ENCODE data around the gene PARVG. TPM values are rescaled to one million over a fixed set of nuclear protein-coding genes. Genes with fewer than 3 reads are reported as not detected.

PARVG gene
- total RNA-seq, 4 donors from 2014 or later, result 18.3 to 92.0 (median 46.6) TPM

- no peak for TF ChIP-seq CTCF (IDR thresholded peaks at IDR 0.05; ENCODE audit: low read depth)
Observed at GRCh38 chr22:44162960-44163359, 17.8 kb upstream of the PARVG start.

DNA sequence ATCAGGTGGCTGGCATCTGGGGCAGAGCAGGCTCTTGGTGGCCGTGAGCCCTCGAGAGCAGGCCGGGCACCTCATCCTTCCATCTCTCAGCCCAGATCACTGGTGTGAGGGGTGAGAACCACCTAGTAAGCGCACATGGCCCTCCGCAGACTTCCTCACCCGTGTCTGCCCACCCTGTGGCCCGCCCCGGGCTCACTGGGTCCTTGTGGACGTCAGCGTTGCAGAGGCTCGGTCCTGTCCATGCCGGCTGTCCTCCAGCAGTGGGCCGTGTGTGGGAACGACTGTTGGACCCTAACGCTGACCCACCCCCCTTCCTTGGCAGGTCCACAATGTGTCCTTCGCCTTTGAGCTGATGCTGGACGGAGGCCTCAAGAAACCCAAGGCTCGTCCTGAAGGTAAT lies 17.2 kb upstream of the PARVG start:
- TF ChIP-seq CTCF (IDR thresholded peaks at IDR 0.05; ENCODE audit: low read depth), result no peak

DNA sequence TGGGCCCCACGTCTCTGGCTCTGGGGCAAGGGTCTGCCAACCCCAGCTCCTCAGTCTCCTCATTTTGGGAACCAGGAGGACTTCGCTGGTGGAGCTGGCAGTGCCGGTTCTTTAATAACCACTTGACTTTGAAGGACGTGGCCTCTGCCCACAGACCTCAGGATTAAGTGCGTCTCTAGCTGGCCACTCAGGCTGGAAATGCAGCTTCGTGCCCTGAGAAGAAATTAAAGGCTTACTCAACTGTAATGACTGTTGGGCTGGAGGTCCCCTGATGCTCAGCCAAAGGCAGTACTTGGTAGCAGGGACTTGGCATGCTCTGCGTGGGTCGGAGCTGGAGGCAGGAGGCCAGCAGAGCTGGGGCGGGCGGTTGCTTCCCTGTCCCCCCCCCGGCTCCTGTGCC lies 16.7 kb upstream of the PARVG start:
- no peak for TF ChIP-seq CTCF (IDR thresholded peaks at IDR 0.05; ENCODE audit: low read depth)

DNA sequence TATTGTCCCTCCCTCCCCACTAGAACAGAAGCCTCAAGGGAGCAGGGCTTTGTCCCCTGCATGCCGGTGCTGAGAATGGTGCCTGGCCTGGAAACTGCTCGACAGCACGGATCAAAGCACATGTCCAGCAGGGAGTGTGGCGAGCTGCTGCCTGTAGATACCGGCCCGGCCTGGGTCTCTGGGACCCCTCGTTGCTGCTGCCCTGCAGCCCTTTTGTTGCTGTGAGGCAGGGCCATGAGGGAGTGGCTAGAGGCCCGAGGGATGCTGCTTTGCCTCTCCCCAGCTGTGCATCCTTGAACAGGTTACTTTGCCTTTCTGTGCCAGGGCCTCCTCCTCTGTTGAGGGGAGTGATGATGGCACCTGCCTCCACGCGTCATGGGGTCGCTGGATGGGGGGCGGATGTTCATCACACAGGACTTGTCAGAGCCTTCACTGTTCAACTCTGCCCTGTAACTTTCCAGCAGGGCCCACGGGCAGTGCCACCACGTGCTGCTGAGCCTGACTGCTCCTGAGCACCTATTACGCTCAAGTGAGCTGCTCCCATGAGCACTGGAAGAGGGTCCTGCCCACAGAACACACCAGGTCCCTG lies 15.3 kb upstream of the PARVG start:
- TF ChIP-seq CTCF (IDR thresholded peaks at IDR 0.05; ENCODE audit: low read depth), result no peak

- no peak for TF ChIP-seq CTCF (IDR thresholded peaks at IDR 0.05; ENCODE audit: low read depth)
Observed at GRCh38 chr22:44166498-44167276, 14.0 kb upstream of the PARVG start.

DNA sequence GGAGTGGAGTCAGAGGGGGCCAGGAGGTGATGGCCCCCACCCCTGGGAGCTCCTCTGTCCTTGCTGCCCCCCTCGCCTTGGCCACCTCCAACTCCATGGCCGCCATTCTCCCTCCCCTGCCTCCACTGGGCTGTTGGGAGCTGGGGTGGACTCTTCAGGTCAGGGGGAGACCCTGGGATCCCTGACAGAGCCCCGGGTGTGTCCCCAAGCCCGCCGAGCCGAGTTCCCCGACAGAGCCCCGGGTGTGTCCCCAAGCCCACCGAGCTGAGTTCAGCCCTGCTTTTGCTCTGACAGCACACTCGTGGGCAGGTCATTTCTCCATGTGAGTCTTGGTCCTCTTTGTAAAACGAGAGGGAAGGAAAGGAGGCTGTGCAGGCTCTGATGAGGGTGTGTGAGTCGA lies 13.2 kb upstream of the PARVG start:
- no peak for TF ChIP-seq CTCF (IDR thresholded peaks at IDR 0.05; ENCODE audit: low read depth)

- no peak for TF ChIP-seq CTCF (IDR thresholded peaks at IDR 0.05; ENCODE audit: low read depth)
Observed at GRCh38 chr22:44168206-44168605, 12.5 kb upstream of the PARVG start.

Data from subcutaneous adipose tissue (tissue), 4 donors.